NCI-H2196 treated with DMSO at 0.1 percent for 48 hours (cell line): ENCODE data around the gene ADARB1.
A peak's percentile ranks its signal among the peaks of the same experiment; 100 is the strongest.

Experiments used
- DNase-seq: peaks from one replicate; lab custom pipeline; 2025; ENCODE audit not compliant: unreplicated experiment; lab: John Stamatoyannopoulos, UW

ADARB1 gene

DNA sequence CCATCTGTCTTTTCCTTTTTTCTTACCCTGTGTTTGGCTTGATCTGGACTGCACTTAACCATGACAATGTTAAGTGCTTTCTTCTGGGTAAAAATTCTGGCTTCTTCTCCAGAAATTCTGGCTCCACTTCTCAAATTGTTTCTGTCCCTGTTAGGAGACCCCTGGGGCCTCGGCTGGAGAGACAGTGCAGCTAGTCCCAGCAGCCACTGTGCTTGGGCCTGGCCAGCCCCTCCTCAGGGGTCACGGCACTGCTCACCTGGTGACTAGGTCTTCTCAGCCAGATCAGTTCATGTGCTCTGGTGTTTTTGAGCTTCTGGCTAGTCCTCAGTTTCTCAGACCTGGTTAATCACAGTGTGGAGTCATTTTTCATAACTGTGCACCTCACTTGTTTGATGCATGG, 72.4 kb downstream of the ADARB1 start:
- DNase-seq: no peak

- DNase-seq: no peak
These were observed 73.3 kb downstream of the ADARB1 start for GRCh38 chr21:45147473-45148315.

DNA sequence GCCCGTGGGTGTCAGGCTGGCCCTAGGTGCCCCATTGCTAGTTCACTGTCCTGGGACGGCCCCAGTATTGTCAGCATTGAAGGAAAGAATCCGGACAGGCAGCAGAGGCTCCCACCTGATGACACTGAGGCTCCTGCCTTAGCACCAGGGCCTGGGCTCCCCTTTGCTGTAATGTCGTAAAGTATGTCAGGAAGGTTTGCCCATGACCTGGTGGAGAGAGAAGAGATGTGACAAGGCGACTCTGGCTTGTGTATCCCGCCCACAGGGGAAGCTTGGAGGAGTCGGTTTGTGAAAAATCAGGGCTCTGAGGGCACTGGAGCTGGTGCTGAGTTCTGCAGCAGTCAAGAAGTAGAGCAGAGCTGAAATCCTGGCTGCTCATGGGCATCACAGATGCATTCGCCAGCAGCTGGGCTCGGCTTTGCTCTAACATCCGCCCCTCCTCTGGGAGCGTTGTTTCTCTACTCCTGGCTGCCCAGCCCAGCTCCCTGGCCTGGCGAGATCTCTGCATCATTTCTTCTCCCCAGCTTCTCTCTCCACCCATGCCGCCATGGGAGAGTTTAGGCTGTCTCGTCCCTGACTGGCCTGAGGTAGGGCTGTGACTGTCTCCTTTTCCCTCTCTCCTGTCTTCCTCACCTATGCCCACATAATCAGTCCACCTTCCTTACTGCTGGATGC, 74.1 kb downstream of the ADARB1 start:
- DNase-seq: no peak

DNA sequence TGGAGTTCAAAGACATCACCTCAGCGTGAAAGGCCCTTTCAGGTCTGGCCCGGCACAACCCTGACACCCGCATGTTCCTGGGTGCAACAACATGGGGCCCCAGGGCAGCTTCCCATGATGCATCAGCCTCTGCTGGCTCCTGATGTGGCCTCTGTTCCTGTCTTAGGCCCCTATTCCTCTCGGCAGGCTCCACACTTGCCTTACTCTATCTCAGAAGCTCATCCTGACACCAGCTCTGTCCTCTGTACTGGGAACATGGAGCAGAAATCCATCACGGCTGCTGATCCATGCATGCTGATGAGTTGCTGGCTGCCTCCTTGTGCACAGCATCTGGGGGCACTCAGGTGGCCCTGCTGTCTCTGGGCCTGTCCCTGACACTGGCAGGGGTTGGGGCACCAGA, 74.6 kb downstream of the ADARB1 start:
- DNase-seq: no peak

DNA sequence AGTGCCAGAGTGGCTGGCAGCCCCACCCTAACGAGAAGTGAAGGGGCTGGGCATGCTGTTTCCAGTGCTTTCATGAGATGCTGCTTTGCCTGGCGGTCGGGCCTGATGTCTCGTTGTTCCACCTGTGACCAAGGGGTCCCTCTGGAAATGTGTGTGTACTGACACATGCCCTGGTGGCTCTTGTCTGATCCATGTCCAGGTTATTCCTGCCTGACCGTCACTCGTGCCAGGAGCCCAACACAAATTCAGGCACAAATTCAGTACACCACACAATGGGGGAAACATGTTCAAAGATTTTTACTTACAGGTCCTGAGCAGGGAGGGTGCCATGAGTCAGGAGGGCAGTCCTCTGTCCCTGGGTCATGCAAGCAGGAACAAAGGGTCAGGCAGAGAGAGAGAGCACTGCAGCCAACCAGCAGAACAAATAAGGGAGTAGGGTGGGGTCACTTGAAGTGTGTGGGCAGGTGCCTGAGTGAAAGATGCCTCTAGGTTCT, 76.3 kb downstream of the ADARB1 start:
- DNase-seq: no peak

DNA sequence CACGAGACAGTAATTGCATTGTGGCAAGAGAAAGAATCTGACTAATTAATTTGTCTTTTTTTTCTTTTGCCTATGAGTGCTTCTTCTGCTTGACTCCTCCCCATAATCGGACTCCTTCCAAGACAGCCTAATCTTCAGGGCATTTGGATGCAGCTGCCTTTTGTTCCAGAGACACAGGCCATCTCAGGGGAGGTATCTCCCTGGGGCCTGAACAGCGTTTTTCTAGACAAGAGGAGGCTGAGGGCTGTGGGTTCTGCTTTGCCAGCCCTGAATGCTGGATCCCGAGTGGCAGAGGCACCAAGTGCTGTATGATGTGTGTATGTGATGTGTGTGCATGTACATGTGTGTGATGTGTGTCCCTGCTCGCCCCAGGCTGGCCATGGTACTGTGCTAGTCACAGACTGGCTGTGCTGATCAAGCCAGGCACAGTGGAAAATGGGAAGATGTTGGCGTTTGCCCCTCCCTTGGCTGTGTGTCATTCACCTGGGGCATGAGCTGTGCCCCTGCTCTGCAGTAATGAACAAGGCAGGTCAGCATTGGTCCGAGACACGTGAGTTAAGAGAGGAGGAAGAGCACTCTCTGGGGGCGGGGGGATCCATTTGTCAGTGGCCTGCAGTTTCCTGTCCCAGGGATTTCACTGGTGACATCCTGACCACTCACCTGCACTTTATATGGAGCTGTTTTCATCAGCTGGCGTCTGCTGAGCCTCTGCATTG, 77.2 kb downstream of the ADARB1 start:
- no peak for DNase-seq

GRCh38 chr21:45152265-45152746, 77.9 kb downstream of the ADARB1 start:
- DNase-seq: no peak

GRCh38 chr21:45153358-45154318, 79.3 kb downstream of the ADARB1 start:
- no peak for DNase-seq

DNA sequence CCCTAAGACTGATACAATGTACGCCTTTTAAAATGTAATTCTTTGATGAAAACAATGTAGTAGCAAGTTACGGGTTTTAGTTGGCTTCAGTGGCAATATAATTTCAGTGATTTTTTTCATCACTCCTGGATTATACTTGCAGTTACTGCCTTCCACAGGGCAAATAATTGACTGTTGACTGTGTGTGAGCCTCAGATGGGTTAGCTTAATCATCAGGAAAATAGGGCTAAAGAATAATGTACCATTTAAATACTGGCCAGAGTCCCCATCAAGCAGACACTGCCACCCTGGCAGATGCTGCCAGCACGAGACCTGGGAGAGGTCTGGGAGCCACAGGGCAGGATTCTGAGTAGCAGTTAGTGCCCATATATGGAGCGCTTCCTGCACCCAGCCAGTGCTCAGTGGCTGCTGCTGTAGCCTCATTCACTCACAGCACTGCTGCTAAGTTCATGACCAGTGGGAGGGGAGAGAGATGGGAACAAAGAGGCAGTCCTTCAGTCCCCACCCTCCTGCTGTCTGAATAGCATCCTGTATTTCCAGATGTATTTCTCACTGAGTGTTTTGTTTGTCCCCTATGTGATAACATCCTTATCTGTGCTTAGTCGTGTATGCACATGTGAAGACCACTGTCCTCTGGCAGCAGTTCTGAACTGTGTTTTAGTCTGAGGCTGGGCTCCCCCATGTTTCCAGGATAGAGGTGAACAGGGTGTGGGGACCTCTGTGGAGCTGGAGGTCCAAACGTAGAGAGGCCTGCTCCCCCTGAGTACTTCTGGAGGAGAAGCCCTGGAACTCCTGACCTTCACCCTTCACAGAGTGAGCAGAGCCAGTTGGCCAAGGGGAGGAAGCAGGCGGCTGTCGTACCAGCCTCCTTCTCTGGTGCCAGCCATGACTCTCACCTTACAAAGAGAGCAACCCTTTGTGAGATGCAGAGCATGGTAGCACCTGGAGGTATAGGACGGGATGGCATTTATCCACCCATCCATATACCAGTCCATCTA, 80.4 kb downstream of the ADARB1 start:
- DNase-seq: peak; percentile 27

- DNase-seq: no peak
These were observed 81.5 kb downstream of the ADARB1 start for GRCh38 chr21:45155910-45156309.

- DNase-seq: no peak
These were observed 82.1 kb downstream of the ADARB1 start for GRCh38 chr21:45156459-45156858.

GRCh38 chr21:45157932-45158331, 83.6 kb downstream of the ADARB1 start:
- no peak for DNase-seq

GRCh38 chr21:45158491-45159423, 84.4 kb downstream of the ADARB1 start:
- no peak for DNase-seq

DNA sequence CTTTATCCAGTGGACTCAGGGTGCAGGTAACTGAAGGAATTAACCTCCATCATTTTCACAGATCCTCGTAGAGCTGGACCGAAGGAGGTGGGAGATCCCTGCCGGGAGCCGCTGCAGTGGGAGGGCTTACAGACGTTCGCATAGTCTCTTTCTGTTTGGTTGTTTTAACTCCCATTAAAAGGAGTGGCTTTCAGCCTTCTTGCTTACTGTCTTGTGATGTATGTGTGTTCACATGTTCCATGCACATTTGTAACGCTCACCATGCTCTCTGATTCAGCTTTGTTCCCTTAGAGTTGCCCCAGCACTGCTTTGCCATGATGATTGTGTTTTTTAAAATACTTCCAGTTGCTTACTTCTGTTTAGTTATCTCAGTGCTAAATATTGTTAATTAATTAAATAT, 85.8 kb downstream of the ADARB1 start:
- no peak for DNase-seq

- no peak for DNase-seq
These were observed 86.9 kb downstream of the ADARB1 start for GRCh38 chr21:45161038-45161945.

DNA sequence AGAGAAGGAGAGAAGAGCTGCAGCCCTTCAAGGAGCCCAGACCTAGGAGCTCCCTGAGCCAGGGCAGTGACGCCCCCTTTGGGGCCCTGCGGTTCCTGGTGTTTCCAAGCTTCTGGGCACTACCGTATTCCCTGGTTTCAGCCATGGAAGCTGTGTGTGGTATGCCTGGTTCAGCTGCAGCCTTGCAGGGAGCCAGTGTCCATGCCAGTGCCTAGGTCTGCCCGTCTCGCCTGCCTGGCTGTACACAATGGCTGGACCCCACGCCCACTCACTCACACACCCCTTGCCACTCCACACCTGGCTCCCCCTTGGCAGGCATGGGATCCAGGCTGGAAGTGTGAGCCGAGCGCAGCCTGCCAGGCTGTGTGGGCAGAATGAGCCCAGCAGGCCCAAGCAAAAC, 87.7 kb downstream of the ADARB1 start:
- DNase-seq: no peak

GRCh38 chr21:45162809-45163208, 88.4 kb downstream of the ADARB1 start:
- no peak for DNase-seq
